SU-DHL-6 (cell line): ENCODE measurements around the gene FANCC.

Experiments
- EZH2phosphoT487 ChIP-seq: fragments of 200-600 bp; sonication (generic), shearing (Covaris generic); conservative IDR thresholded peaks from 2 replicates; pipeline ENCODE4 v1.6.1; 2018; ENCODE audit warnings: mild to moderate bottlenecking, antibody characterized with exemption, low read length, moderate library complexity, mixed read lengths
- TF ChIP-seq, protein P1 (sequence below): fragments of 200-600 bp; sonication (generic); IDR thresholded peaks from one replicate; pipeline ENCODE4 v1.5.1; 2017; ENCODE audit warnings: antibody characterized with exemption, mild to moderate bottlenecking, low read length, moderate library complexity; ENCODE audit not compliant: insufficient read depth, poor library complexity, severe bottlenecking

GRCh38 chr9:95204310-95204709 lies 113.2 kb downstream of the FANCC start:
- TF ChIP-seq, protein P1, sequence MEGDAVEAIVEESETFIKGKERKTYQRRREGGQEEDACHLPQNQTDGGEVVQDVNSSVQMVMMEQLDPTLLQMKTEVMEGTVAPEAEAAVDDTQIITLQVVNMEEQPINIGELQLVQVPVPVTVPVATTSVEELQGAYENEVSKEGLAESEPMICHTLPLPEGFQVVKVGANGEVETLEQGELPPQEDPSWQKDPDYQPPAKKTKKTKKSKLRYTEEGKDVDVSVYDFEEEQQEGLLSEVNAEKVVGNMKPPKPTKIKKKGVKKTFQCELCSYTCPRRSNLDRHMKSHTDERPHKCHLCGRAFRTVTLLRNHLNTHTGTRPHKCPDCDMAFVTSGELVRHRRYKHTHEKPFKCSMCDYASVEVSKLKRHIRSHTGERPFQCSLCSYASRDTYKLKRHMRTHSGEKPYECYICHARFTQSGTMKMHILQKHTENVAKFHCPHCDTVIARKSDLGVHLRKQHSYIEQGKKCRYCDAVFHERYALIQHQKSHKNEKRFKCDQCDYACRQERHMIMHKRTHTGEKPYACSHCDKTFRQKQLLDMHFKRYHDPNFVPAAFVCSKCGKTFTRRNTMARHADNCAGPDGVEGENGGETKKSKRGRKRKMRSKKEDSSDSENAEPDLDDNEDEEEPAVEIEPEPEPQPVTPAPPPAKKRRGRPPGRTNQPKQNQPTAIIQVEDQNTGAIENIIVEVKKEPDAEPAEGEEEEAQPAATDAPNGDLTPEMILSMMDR: no peak
- TF ChIP-seq EZH2phosphoT487: no peak
